Astrocyte (in vitro differentiated cells and primary cell): ENCODE data around the gene MAPKAP1.

Experiments used
- CTCF ChIP-seq: IDR thresholded peaks from 2 replicates; pipeline ENCODE4 v1.5.1; 2011; ENCODE audit warnings: low read depth, mild to moderate bottlenecking, inconsistent platforms, low read length, moderate library complexity; ENCODE audit not compliant: insufficient read depth
- EZH2 ChIP-seq: IDR thresholded peaks from 2 replicates; pipeline ENCODE4 v1.6.1; 2012; ENCODE audit warnings: mild to moderate bottlenecking, low read length, inconsistent platforms; ENCODE audit not compliant: insufficient read depth

- TF ChIP-seq CTCF = no peak
- TF ChIP-seq EZH2 = no peak
These were observed 306.0 kb downstream of the MAPKAP1 start for GRCh38 chr9:125400725-125401716.
